ENCODE results near the gene LYPD6B. TPM values are rescaled to one million over a fixed set of nuclear protein-coding genes. Genes with fewer than 3 reads are reported as not detected.
A peak's percentile ranks its signal among the peaks of the same experiment; 100 is the strongest.

The LYPD6B gene
- total RNA-seq, 1 experiment from 2014 or later: 2.0 TPM

DNA sequence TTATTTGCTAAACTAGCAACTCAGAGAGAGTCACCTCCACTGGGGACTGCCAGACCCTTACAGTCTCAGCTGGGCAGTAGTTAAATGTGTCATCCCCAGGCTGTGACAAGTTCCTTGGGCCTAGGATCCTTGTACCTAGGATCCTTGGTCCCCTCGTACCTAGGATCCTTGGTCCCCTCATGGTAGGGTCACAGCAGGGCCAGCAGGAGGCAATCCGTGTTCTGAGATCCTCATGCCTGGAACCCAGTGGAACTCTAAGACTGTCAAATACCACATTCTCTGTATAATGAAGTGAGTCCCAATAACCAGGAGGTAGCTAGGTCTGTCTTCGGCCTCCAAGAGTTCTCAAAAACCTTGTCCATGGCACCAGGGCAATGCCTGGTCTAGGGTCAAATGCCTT, 60.8 kb downstream of the LYPD6B start:
- WGBS (ENCODE audit: extremely low coverage, insufficient read length, low lambda C conversion rate): no CpG with 5 or more reads among the region's 3 CpGs
- Histone ChIP-seq H2AFZ (ENCODE audit: low read length) (no peak overlapping the region), H4K20me1 (ENCODE audit: control insufficient read depth, insufficient read depth, insufficient read length) (no peaks in the 10 kb centered on the region), H3K27ac (ENCODE audit: insufficient read length, low read depth, low read length) (no peak overlapping the region), H2BK12ac (ENCODE audit: insufficient read length, low read depth, low read length) (no peak overlapping the region), H2BK120ac (ENCODE audit: low read depth, low read length, poor library complexity, severe bottlenecking) (no peak overlapping the region), H3K4ac (ENCODE audit: low read depth, low read length) (no peak overlapping the region), H3K4me1 (ENCODE audit: insufficient read depth, low read length) (no peaks in the 10 kb centered on the region), H2AK5ac (ENCODE audit: insufficient read length, low read length) (no peak overlapping the region), H3K56ac (ENCODE audit: insufficient read length, low read depth, low read length) (no peak overlapping the region), H3K9me3 (ENCODE audit: control insufficient read depth, low read depth, low read length) (no peaks in the 10 kb centered on the region), H3K18ac (ENCODE audit: insufficient read length, low read depth, low read length) (no peak overlapping the region), H2BK15ac (ENCODE audit: low read depth, low read length) (no peak overlapping the region), H2BK5ac (ENCODE audit: insufficient read length, low read length) (no peak overlapping the region), H3K79me1 (ENCODE audit: insufficient read depth, low read depth, low read length, poor library complexity, severe bottlenecking) (no peaks in the 10 kb centered on the region), H3K23ac (ENCODE audit: insufficient read length, low read depth, low read length) (no peak overlapping the region), H4K8ac (replicated peaks; ENCODE audit: insufficient read length, low read depth, low read length) (no peak overlapping the region), H3K79me2 (ENCODE audit: insufficient read depth, low read length) (no peaks in the 10 kb centered on the region), H3K23me2 (ENCODE audit: insufficient read length, low read depth, low read length, poor library complexity, severe bottlenecking) (no peaks in the 10 kb centered on the region), H4K5ac (ENCODE audit: insufficient read length, low read depth, low read length) (no peak overlapping the region), H4K91ac (ENCODE audit: insufficient read length, low read depth, low read length) (no peak overlapping the region), H3K4me2 (ENCODE audit: insufficient read depth, insufficient read length, low read length) (no peak overlapping the region), H2BK20ac (ENCODE audit: low read depth, low read length, poor library complexity, severe bottlenecking) (no peak overlapping the region), H3K9ac (ENCODE audit: extremely low read depth, insufficient read length, low read length) (no peak overlapping the region), H3K27me3 (ENCODE audit: insufficient read depth, low read length) (no peaks in the 10 kb centered on the region), H3T11ph (ENCODE audit: low read length) (no peak overlapping the region), H3K14ac (ENCODE audit: insufficient read depth, low read length) (no peak overlapping the region)
- no peak for DNase-seq
- peak; percentile 19; the same call in 1 of the 3 replicates for TF ChIP-seq CTCF (conservative IDR thresholded peaks at IDR 0.05)
- no peaks in the 10 kb centered on the region for H3K9me3 Mint-ChIP-seq
- no peak overlapping the region for H3K4me3 Mint-ChIP-seq
- H3K27ac Mint-ChIP-seq: no peak overlapping the region
- H3K36me3 Mint-ChIP-seq (ENCODE audit: insufficient read depth in 1 of 3, low read depth in 3 of 3): no peaks in the 10 kb centered on the region
- H3K27me3 Mint-ChIP-seq (ENCODE audit: low read depth): peaks cover 2% of the 10 kb centered on the region
- peaks cover 0 to 2% of the 10 kb centered on the region in 2 experiments; a peak in 2 of 4 replicates for H3K4me1 Mint-ChIP-seq

Data from H9 (cell line).